ENCODE measurements around the gene FRMD4A.

DNA sequence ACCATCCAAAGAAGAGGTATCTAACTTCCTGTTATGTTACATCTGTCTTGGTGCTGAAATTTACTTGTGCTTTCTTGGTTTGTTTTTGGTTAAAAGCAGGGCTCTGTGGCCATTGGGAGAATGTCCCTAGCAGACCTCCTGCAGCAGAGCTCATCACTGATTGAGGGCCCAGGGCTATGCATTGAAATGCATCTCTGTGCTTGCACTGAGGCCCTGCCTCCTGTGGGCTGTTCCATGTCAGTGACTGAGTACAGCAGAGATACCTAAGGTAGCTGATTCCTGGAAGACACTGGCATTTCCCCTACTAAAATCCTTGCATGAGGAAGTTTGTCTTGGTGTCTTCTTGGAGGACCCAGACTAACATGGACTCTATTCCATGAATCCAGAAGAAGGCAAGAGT is 213.9 kb downstream of the FRMD4A start:
- TF ChIP-seq, protein P1, sequence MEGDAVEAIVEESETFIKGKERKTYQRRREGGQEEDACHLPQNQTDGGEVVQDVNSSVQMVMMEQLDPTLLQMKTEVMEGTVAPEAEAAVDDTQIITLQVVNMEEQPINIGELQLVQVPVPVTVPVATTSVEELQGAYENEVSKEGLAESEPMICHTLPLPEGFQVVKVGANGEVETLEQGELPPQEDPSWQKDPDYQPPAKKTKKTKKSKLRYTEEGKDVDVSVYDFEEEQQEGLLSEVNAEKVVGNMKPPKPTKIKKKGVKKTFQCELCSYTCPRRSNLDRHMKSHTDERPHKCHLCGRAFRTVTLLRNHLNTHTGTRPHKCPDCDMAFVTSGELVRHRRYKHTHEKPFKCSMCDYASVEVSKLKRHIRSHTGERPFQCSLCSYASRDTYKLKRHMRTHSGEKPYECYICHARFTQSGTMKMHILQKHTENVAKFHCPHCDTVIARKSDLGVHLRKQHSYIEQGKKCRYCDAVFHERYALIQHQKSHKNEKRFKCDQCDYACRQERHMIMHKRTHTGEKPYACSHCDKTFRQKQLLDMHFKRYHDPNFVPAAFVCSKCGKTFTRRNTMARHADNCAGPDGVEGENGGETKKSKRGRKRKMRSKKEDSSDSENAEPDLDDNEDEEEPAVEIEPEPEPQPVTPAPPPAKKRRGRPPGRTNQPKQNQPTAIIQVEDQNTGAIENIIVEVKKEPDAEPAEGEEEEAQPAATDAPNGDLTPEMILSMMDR (IDR thresholded peaks at IDR 0.05), result no peak
- no peak for TF ChIP-seq EP300 (IDR thresholded peaks at IDR 0.05; ENCODE audit: low read depth)
- no peak for TF ChIP-seq POLR2A (IDR thresholded peaks at IDR 0.05)
- no peak for TF ChIP-seq POLR2AphosphoS5 (IDR thresholded peaks at IDR 0.05)
